Spleen (tissue), 11 donors: ENCODE results near the gene SPZ1. TPM values are rescaled to one million over a fixed set of nuclear protein-coding genes. Genes with fewer than 3 reads are reported as not detected.

Experiments used
- DNase-seq: peaks from one replicate; pipeline ENCODE4 v3.0.0-alpha.2; 2020
- H3K27ac ChIP-seq, 8 donors: fragments of 200-600 bp; sonication (generic) in 7 of 8; 1 replicate in 4 of 8; 2 replicates in 4 of 8; pipeline versions ENCODE4 v1.5.0 to v1.8.0; 2016 to 2021; ENCODE audit warnings: inconsistent platforms in 4 of 8, mild to moderate bottlenecking in 4 of 8, moderate library complexity in 1 of 8
- H3K27me3 ChIP-seq, 7 donors: fragments of 200-600 bp; sonication (generic) in 6 of 7; replicated peaks in 1 of 7; 1 replicate in 4 of 7; 2 replicates in 3 of 7; pipeline versions ENCODE4 v1.5.0 to v1.8.0; 2016 to 2021; ENCODE audit warnings: inconsistent platforms in 3 of 7, mild to moderate bottlenecking in 1 of 7
- H3K36me3 ChIP-seq, 6 donors: fragments of 200-600 bp; sonication (generic) in 5 of 6; 1 replicate in 4 of 6; 2 replicates in 2 of 6; pipeline versions ENCODE4 v1.5.0 to v1.8.0; 2016 to 2021; ENCODE audit warnings: inconsistent platforms in 2 of 6
- H3K4me1 ChIP-seq, 6 donors: fragments of 200-600 bp; sonication (generic) in 5 of 6; 1 replicate in 3 of 6; 2 replicates in 3 of 6; pipeline versions ENCODE4 v1.5.0 to v1.8.0; 2016 to 2021; ENCODE audit warnings: inconsistent platforms in 3 of 6
- H3K4me3 ChIP-seq, 8 donors: fragments of 200-600 bp; sonication (generic) in 7 of 8; 1 replicate in 4 of 8; 2 replicates in 4 of 8; pipeline versions ENCODE4 v1.5.0 to v1.8.0; 2016 to 2021; ENCODE audit warnings: inconsistent platforms in 4 of 8, mild to moderate bottlenecking in 4 of 8, moderate library complexity in 2 of 8
- H3K9me3 ChIP-seq, 8 donors: fragments of 200-600 bp; sonication (generic) in 7 of 8; 1 replicate in 4 of 8; 2 replicates in 4 of 8; pipeline versions ENCODE4 v1.5.0 to v1.8.0; 2016 to 2021; ENCODE audit warnings: inconsistent platforms in 4 of 8
- CTCF ChIP-seq, 11 experiments: fragments of 200-600 bp in 7 of 11; fragments of 450-650 bp in 4 of 11; sonication (generic) in 4 of 11; IDR thresholded peaks in 8 of 11; conservative IDR thresholded peaks in 3 of 11; 1 replicate in 7 of 11; 2 replicates in 4 of 11; pipeline versions ENCODE4 v1.4.0 to v1.8.0; 2016 to 2021; ENCODE audit warnings: antibody characterized with exemption in 11 of 11, inconsistent platforms in 4 of 11, mild to moderate bottlenecking in 1 of 11
- POLR2A ChIP-seq, 3 donors: fragments of 450-650 bp; IDR thresholded peaks; one replicate each; pipeline ENCODE4 v1.5.1; 2017; ENCODE audit warnings: antibody characterized with exemption in 3 of 3, mild to moderate bottlenecking in 1 of 3
- POLR2AphosphoS5 ChIP-seq, 3 donors: sonication (generic); formaldehyde crosslinking; IDR thresholded peaks; one replicate each; pipeline ENCODE4 v1.5.1; 2017; ENCODE audit warnings: antibody characterized with exemption in 3 of 3
- WGBS, 5 donors: extraction: QIAGEN DNeasy Blood & Tissue Kit in 3 of 5; methylation state at CpG; one replicate each; pipeline versions ENCODE4 v1.1.5 to v1.1.7; 2013 to 2018; 5-methylcytosine and 5-hydroxymethylcytosine counted together
- intact Hi-C: fragments of 100-400 bp; cut with DNase I; formaldehyde crosslinking; loops from one replicate; pipeline ENCODE4 v1.15.0; 2023; ENCODE audit warnings: low total_unique reads
- polyA plus RNA-seq, 3 donors: library from polyadenylated mRNA; stranded (reverse); fragments of 200-250 nt; gene quantifications; one replicate each; pipeline ENCODE4 v1.2.1, GENCODE V29; 2013
- total RNA-seq, 7 donors: library from RNA; depleted of rRNA in 3 of 7; stranded (reverse); fragments of >200 nt in 3 of 7; fragmentation: NEBNext Ultra II Directional in 4 of 7; extraction: Animal tissue kit (Norgen Biotek cat#: 25700) in 4 of 7; gene quantifications; one replicate each; pipeline versions ENCODE4 v1.1.0 to v1.2.1, GENCODE V29; 2016 to 2021
- donor health status: healthy with polysubstance abuse.
- donor health status: DM: no; HTN: no; CAD: no; lungs with moderate emphysema.
- donor health status: DM: no; HTN: no; CAD: no.
- donor health status: Bipolar disorder and iron deficiency.
- donor health status: healthy.
- donor health status: DM: no; HTN: no; CAD: no.
- donor health status: DM: yes; HTN: yes; CAD: no.

Gene SPZ1
- total and polyA plus RNA-seq, 10 donors = not detected

- Histone ChIP-seq H3K4me3 (no peak overlapping the region), H3K36me3 (no peaks in the 10 kb centered on the region), H3K27ac (no peak overlapping the region), H3K4me1 (no peaks in the 10 kb centered on the region), H3K9me3 (no peaks in the 10 kb centered on the region), H3K27me3 (no peaks in the 10 kb centered on the region)
- no peak for DNase-seq
- intact Hi-C loops = no loop called here
- TF ChIP-seq POLR2AphosphoS5 (IDR thresholded peaks at IDR 0.05) = no peak
- TF ChIP-seq POLR2A (IDR thresholded peaks at IDR 0.05) = no peak
- TF ChIP-seq CTCF (IDR thresholded peaks at IDR 0.05 in 8 of 11, conservative IDR thresholded peaks at IDR 0.05 in 3 of 11) = no peak
- 86 to 100% (median 92%) methylated on average over 2 of the region's 2 CpGs for WGBS, 5 donors
These were observed 30.5 kb upstream of the SPZ1 start for GRCh38 chr5:80289320-80289719.

GRCh38 chr5:80291761-80292160, 28.0 kb upstream of the SPZ1 start:
- H3K27ac ChIP-seq = no peak overlapping the region
- no peaks in the 10 kb centered on the region for H3K36me3 ChIP-seq
- 81 to 93% (median 89%) methylated on average over 8 of the region's 8 CpGs for WGBS, 5 donors
- H3K27me3 ChIP-seq = no peaks in the 10 kb centered on the region
- no peaks in the 10 kb centered on the region for H3K4me1 ChIP-seq
- H3K9me3 ChIP-seq = no peaks in the 10 kb centered on the region
- no peak for DNase-seq
- TF ChIP-seq CTCF (IDR thresholded peaks at IDR 0.05 in 8 of 11, conservative IDR thresholded peaks at IDR 0.05 in 3 of 11) (no peak), POLR2A (IDR thresholded peaks at IDR 0.05) (no peak), POLR2AphosphoS5 (IDR thresholded peaks at IDR 0.05) (no peak)
- H3K4me3 ChIP-seq = no peak overlapping the region
- intact Hi-C loops = no loop called here

GRCh38 chr5:80296121-80296520, 23.7 kb upstream of the SPZ1 start:
- 64 to 81% (median 77%) methylated on average over 6 of the region's 6 CpGs for WGBS, 5 donors
- Histone ChIP-seq H3K9me3 (no peaks in the 10 kb centered on the region), H3K4me1 (no peaks in the 10 kb centered on the region), H3K36me3 (no peaks in the 10 kb centered on the region), H3K27me3 (no peaks in the 10 kb centered on the region), H3K4me3 (no peak overlapping the region), H3K27ac (no peak overlapping the region)
- intact Hi-C loops = no loop called here
- no peak for DNase-seq
- TF ChIP-seq POLR2AphosphoS5 (IDR thresholded peaks at IDR 0.05) = no peak
- TF ChIP-seq CTCF (IDR thresholded peaks at IDR 0.05 in 8 of 11, conservative IDR thresholded peaks at IDR 0.05 in 3 of 11) = no peak
- no peak for TF ChIP-seq POLR2A (IDR thresholded peaks at IDR 0.05)

- DNase-seq = no peak
- Histone ChIP-seq H3K4me1 (no peaks in the 10 kb centered on the region), H3K9me3 (no peaks in the 10 kb centered on the region), H3K36me3 (no peaks in the 10 kb centered on the region), H3K4me3 (no peak overlapping the region), H3K27me3 (no peaks in the 10 kb centered on the region), H3K27ac (no peak overlapping the region)
- TF ChIP-seq POLR2AphosphoS5 (IDR thresholded peaks at IDR 0.05) (no peak), POLR2A (IDR thresholded peaks at IDR 0.05) (no peak), CTCF (IDR thresholded peaks at IDR 0.05 in 8 of 11, conservative IDR thresholded peaks at IDR 0.05 in 3 of 11) (no peak)
- intact Hi-C loops = no loop called here
- 76 to 96% (median 93%) methylated on average over 5 to 8 of the region's 8 CpGs for WGBS, 5 donors
These were observed 20.2 kb upstream of the SPZ1 start for GRCh38 chr5:80299601-80300000.
